Neural progenitor cell (in vitro differentiated cells): ENCODE measurements around the gene CAV3. TPM values are rescaled to one million over a fixed set of nuclear protein-coding genes. Genes with fewer than 3 reads are reported as not detected.

Source experiments
- DNase-seq: peaks from one replicate; pipeline ENCODE4 v3.0.0-alpha.2; 2016; ENCODE audit warnings: low spot score
- H2AFZ ChIP-seq: fragments of 200-600 bp; sonication (generic); replicated peaks from 2 replicates; pipeline ENCODE4 v1.6.1; 2016; ENCODE audit warnings: antibody characterized with exemption
- H3F3A ChIP-seq: fragments of 200-600 bp; sonication (generic); 2 replicates; pipeline ENCODE4 v1.6.1; 2016; ENCODE audit warnings: antibody characterized with exemption, low read depth
- H3K27ac ChIP-seq: fragments of 200-600 bp; sonication (generic); 2 replicates; pipeline ENCODE4 v1.5.1; 2016; ENCODE audit warnings: mild to moderate bottlenecking
- H3K27me3 ChIP-seq: fragments of 200-600 bp; sonication (generic); 2 replicates; pipeline ENCODE4 v1.6.1; 2016; ENCODE audit warnings: mild to moderate bottlenecking, moderate library complexity
- H3K36me3 ChIP-seq: fragments of 200-600 bp; sonication (generic); 2 replicates; pipeline ENCODE4 v1.5.1; 2016
- H3K4me1 ChIP-seq: fragments of 200-600 bp; sonication (generic); 2 replicates; pipeline ENCODE4 v1.6.1; 2016; ENCODE audit warnings: mixed run types
- H3K4me2 ChIP-seq: fragments of 200-600 bp; sonication (generic); 2 replicates; pipeline ENCODE4 v1.6.1; 2016
- H3K4me3 ChIP-seq: fragments of 200-600 bp; sonication (generic); 2 replicates; pipeline ENCODE4 v1.5.1; 2016
- H3K79me2 ChIP-seq: fragments of 200-600 bp; sonication (generic); 2 replicates; pipeline ENCODE4 v1.6.1; 2016; ENCODE audit warnings: low read depth
- H3K9ac ChIP-seq: fragments of 200-600 bp; sonication (generic); 2 replicates; pipeline ENCODE4 v1.6.1; 2016
- H3K9me3 ChIP-seq: fragments of 200-600 bp; sonication (generic); 2 replicates; pipeline ENCODE4 v1.5.1; 2016; ENCODE audit warnings: low read depth
- H4K20me1 ChIP-seq: fragments of 200-600 bp; sonication (generic); 2 replicates; pipeline ENCODE4 v1.6.1; 2016; ENCODE audit warnings: low read depth
- H3K27ac Mint-ChIP-seq: 3 replicates; pipeline ENCODE4 v1.8.0; 2021; ENCODE audit warnings: mixed read lengths
- H3K27me3 Mint-ChIP-seq: 2 replicates; pipeline ENCODE4 v1.8.0; 2022; ENCODE audit warnings: low read depth, mild to moderate bottlenecking, inconsistent platforms, moderate library complexity, mixed read lengths; ENCODE audit not compliant: insufficient read depth
- H3K36me3 Mint-ChIP-seq: 3 replicates; pipeline ENCODE4 v1.8.0; 2021; ENCODE audit warnings: mixed read lengths
- H3K4me1 Mint-ChIP-seq: 3 replicates; pipeline ENCODE4 v1.8.0; 2021; ENCODE audit warnings: mixed read lengths
- H3K4me3 Mint-ChIP-seq: 3 replicates; pipeline ENCODE4 v1.8.0; 2021; ENCODE audit warnings: mild to moderate bottlenecking, moderate library complexity, mixed read lengths
- H3K9me3 Mint-ChIP-seq: 3 replicates; pipeline ENCODE4 v1.8.0; 2020; ENCODE audit warnings: mixed read lengths
- EZH2 ChIP-seq: fragments of 200-600 bp; sonication (generic); IDR thresholded peaks from 2 replicates; pipeline ENCODE4 v1.6.1; 2017; ENCODE audit warnings: antibody characterized with exemption, mild to moderate bottlenecking, moderate library complexity
- EZH2phosphoT487 ChIP-seq: fragments of 200-600 bp; sonication (generic); IDR thresholded peaks from 2 replicates; pipeline ENCODE4 v1.6.1; 2017; ENCODE audit warnings: antibody characterized with exemption
- total RNA-seq: library from RNA; depleted of rRNA; stranded (reverse); fragments of >200 nt; gene quantifications from 2 replicates; pipeline ENCODE4 v1.2.3, GENCODE V29; 2015; ENCODE audit warnings: low replicate concordance
- TF ChIP-seq, protein P1 (sequence below): fragments of 200-600 bp; sonication (generic); IDR thresholded peaks from 2 replicates; pipeline ENCODE4 v1.5.1; 2017; ENCODE audit warnings: antibody characterized with exemption, mild to moderate bottlenecking

The CAV3 gene
- total RNA-seq, 1 donor from 2014 or later, result not detected

GRCh38 chr3:8737301-8737700 is 3.7 kb downstream of the CAV3 start:
- Histone ChIP-seq H3K9ac (no peak overlapping the region), H4K20me1 (no peaks in the 10 kb centered on the region), H3K36me3 (no peaks in the 10 kb centered on the region), H3K79me2 (no peaks in the 10 kb centered on the region), H3K4me2 (no peak overlapping the region), H3K27me3 (no peaks in the 10 kb centered on the region), H3K27ac (no peak overlapping the region), H2AFZ (no peak overlapping the region), H3K4me1 (peaks cover 13% of the 10 kb centered on the region), H3F3A (no peaks in the 10 kb centered on the region), H3K4me3 (no peak overlapping the region), H3K9me3 (no peaks in the 10 kb centered on the region)
- peaks cover 28% of the 10 kb centered on the region for H3K4me1 Mint-ChIP-seq
- TF ChIP-seq EZH2phosphoT487 (no peak), EZH2 (no peak)
- TF ChIP-seq, protein P1, sequence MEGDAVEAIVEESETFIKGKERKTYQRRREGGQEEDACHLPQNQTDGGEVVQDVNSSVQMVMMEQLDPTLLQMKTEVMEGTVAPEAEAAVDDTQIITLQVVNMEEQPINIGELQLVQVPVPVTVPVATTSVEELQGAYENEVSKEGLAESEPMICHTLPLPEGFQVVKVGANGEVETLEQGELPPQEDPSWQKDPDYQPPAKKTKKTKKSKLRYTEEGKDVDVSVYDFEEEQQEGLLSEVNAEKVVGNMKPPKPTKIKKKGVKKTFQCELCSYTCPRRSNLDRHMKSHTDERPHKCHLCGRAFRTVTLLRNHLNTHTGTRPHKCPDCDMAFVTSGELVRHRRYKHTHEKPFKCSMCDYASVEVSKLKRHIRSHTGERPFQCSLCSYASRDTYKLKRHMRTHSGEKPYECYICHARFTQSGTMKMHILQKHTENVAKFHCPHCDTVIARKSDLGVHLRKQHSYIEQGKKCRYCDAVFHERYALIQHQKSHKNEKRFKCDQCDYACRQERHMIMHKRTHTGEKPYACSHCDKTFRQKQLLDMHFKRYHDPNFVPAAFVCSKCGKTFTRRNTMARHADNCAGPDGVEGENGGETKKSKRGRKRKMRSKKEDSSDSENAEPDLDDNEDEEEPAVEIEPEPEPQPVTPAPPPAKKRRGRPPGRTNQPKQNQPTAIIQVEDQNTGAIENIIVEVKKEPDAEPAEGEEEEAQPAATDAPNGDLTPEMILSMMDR, result no peak
- DNase-seq, result no peak
- no peak overlapping the region for H3K4me3 Mint-ChIP-seq
- H3K27ac Mint-ChIP-seq, result no peak overlapping the region
- no peaks in the 10 kb centered on the region for H3K9me3 Mint-ChIP-seq
- peaks cover 4% of the 10 kb centered on the region for H3K27me3 Mint-ChIP-seq
- H3K36me3 Mint-ChIP-seq, result no peaks in the 10 kb centered on the region

GRCh38 chr3:8737823-8738222 is 4.2 kb downstream of the CAV3 start:
- peaks cover 29% of the 10 kb centered on the region for H3K4me1 Mint-ChIP-seq
- no peak for DNase-seq
- H3K27me3 Mint-ChIP-seq, result peaks cover 4% of the 10 kb centered on the region
- no peak overlapping the region for H2AFZ ChIP-seq
- H4K20me1 ChIP-seq, result no peaks in the 10 kb centered on the region
- H3K79me2 ChIP-seq, result no peaks in the 10 kb centered on the region
- peak overlapping the region; percentile 0 for H3K27ac Mint-ChIP-seq
- H3K4me3 ChIP-seq, result no peak overlapping the region
- H3K4me3 Mint-ChIP-seq, result no peak overlapping the region
- no peaks in the 10 kb centered on the region for H3K9me3 ChIP-seq
- no peaks in the 10 kb centered on the region for H3K36me3 ChIP-seq
- TF ChIP-seq EZH2 (no peak), EZH2phosphoT487 (no peak)
- TF ChIP-seq, protein P1, result no peak
- no peak overlapping the region for H3K27ac ChIP-seq
- no peaks in the 10 kb centered on the region for H3K9me3 Mint-ChIP-seq
- H3K9ac ChIP-seq, result no peak overlapping the region
- H3K27me3 ChIP-seq, result no peaks in the 10 kb centered on the region
- H3K36me3 Mint-ChIP-seq, result no peaks in the 10 kb centered on the region
- H3F3A ChIP-seq, result no peaks in the 10 kb centered on the region
- peaks cover 15% of the 10 kb centered on the region for H3K4me1 ChIP-seq
- H3K4me2 ChIP-seq, result no peak overlapping the region

DNA sequence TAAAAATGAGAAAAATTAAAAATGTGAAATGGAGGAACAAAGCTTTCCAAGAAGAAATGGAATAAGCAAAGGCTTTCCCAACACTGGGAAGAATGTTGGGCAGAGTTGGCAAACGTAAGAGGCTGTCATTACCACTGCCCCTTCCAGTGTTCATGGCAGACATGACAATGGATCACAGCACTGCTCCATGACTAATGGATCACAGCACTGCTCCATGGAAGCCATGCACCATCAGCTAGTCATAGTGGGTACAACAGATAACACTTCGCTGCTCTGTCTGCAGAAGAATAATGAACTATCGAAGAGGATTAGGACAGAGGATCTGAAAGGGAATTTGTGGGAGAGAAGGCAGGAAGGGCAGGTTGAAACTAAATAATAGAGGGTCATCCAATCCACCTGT is 5.0 kb downstream of the CAV3 start:
- Mint-ChIP-seq H3K27ac (peak overlapping the region; percentile 0), H3K27me3 (peaks cover 4% of the 10 kb centered on the region), H3K4me1 (peaks cover 35% of the 10 kb centered on the region), H3K4me3 (no peak overlapping the region), H3K9me3 (no peaks in the 10 kb centered on the region), H3K36me3 (no peaks in the 10 kb centered on the region)
- H3K27ac ChIP-seq, result no peak overlapping the region
- H3F3A ChIP-seq, result no peaks in the 10 kb centered on the region
- H3K4me2 ChIP-seq, result no peak overlapping the region
- H3K36me3 ChIP-seq, result no peaks in the 10 kb centered on the region
- peaks cover 15% of the 10 kb centered on the region for H3K4me1 ChIP-seq
- H3K79me2 ChIP-seq, result no peaks in the 10 kb centered on the region
- no peaks in the 10 kb centered on the region for H4K20me1 ChIP-seq
- no peak for TF ChIP-seq EZH2phosphoT487
- TF ChIP-seq EZH2, result no peak
- TF ChIP-seq, protein P1, result no peak
- H3K4me3 ChIP-seq, result no peak overlapping the region
- DNase-seq, result no peak
- no peak overlapping the region for H2AFZ ChIP-seq
- no peaks in the 10 kb centered on the region for H3K27me3 ChIP-seq
- H3K9ac ChIP-seq, result no peak overlapping the region
- H3K9me3 ChIP-seq, result no peaks in the 10 kb centered on the region
